HFFc6 (cell line): ENCODE measurements around the gene SDHAF4. TPM values are rescaled to one million over a fixed set of nuclear protein-coding genes. Genes with fewer than 3 reads are reported as not detected.
"Not testable (repeated sequence)": the region's sequence is repeated elsewhere in the genome, so short reads cannot be mapped to it uniquely, and the experiment has no call there.

Experiments used
- DNase-seq: peaks from one replicate; pipeline ENCODE4 v3.0.0-alpha.2; 2018
- H3K27ac Mint-ChIP-seq: 2 replicates; pipeline ENCODE4 v1.8.0; 2020; ENCODE audit warnings: mild to moderate bottlenecking, mixed read lengths
- H3K27me3 Mint-ChIP-seq: 2 replicates; pipeline ENCODE4 v1.8.0; 2021; ENCODE audit warnings: mild to moderate bottlenecking, moderate library complexity, mixed read lengths; ENCODE audit not compliant: insufficient read depth
- H3K36me3 Mint-ChIP-seq: 2 replicates; pipeline ENCODE4 v1.8.0; 2021; ENCODE audit warnings: low read depth, mixed read lengths
- H3K4me1 Mint-ChIP-seq: 2 replicates; pipeline ENCODE4 v1.8.0; 2020; ENCODE audit warnings: low read depth, mixed read lengths
- H3K4me3 Mint-ChIP-seq: 2 replicates; pipeline ENCODE4 v1.8.0; 2020; ENCODE audit warnings: mild to moderate bottlenecking, moderate library complexity, mixed read lengths
- H3K9me3 Mint-ChIP-seq: 2 replicates; pipeline ENCODE4 v1.8.0; 2020; ENCODE audit warnings: mild to moderate bottlenecking, mixed read lengths
- CTCF ChIP-seq: fragments of 200-600 bp; sonication (generic); IDR thresholded peaks from 2 replicates; pipeline ENCODE4 v1.5.0; 2021; ENCODE audit warnings: antibody characterized with exemption, mild to moderate bottlenecking
- total RNA-seq, 6 experiments: library from RNA; stranded (reverse); fragmentation: NEBNext Ultra II Directional; extraction: Animal tissue kit (Norgen Biotek cat#: 25700); gene quantifications; 2 replicates in 1 of 6; 3 replicates in 5 of 6; pipeline ENCODE4 v1.2.3, GENCODE V29; 2021

Gene SDHAF4
- total RNA-seq, 6 experiments from 2014 or later, result 5.8 to 7.6 (median 6.9) TPM

- Mint-ChIP-seq H3K9me3 (no peaks in the 10 kb centered on the region), H3K27me3 (no peaks in the 10 kb centered on the region; the same call in none of the 2 replicates), H3K36me3 (no peaks in the 10 kb centered on the region), H3K4me1 (no peaks in the 10 kb centered on the region), H3K27ac (no peak overlapping the region), H3K4me3 (no peak overlapping the region)
- DNase-seq, result no peak
- TF ChIP-seq CTCF, result no peak
Measured at GRCh38 chr6:70593118-70593486, 26.4 kb downstream of the SDHAF4 start.

- Mint-ChIP-seq H3K27me3 (peaks cover 1% of the 10 kb centered on the region), H3K27ac (no peak overlapping the region), H3K36me3 (no peaks in the 10 kb centered on the region), H3K4me3 (no peak overlapping the region), H3K4me1 (no peaks in the 10 kb centered on the region), H3K9me3 (no peaks in the 10 kb centered on the region)
- no peak for TF ChIP-seq CTCF
- DNase-seq, result no peak
Measured at GRCh38 chr6:70599187-70599586, 32.5 kb downstream of the SDHAF4 start.

- no peak overlapping the region for H3K27ac Mint-ChIP-seq
- no peak for TF ChIP-seq CTCF
Measured at GRCh38 chr6:70601014-70601413, 34.3 kb downstream of the SDHAF4 start.

GRCh38 chr6:70604254-70604653, 37.5 kb downstream of the SDHAF4 start:
- Mint-ChIP-seq H3K9me3 (no peaks in the 10 kb centered on the region), H3K4me1 (no peaks in the 10 kb centered on the region), H3K27ac (no peak overlapping the region), H3K27me3 (peaks cover 1% of the 10 kb centered on the region), H3K36me3 (no peaks in the 10 kb centered on the region), H3K4me3 (no peak overlapping the region)
- no peak for TF ChIP-seq CTCF
- no peak for DNase-seq

More at GRCh38 chr6:70601014-70601413, 34.3 kb downstream of the SDHAF4 start:
- DNase-seq, result no peak
- H3K27me3 Mint-ChIP-seq, result peaks cover 1% of the 10 kb centered on the region
- H3K4me3 Mint-ChIP-seq, result no peak overlapping the region
- no peaks in the 10 kb centered on the region for H3K9me3 Mint-ChIP-seq
- no peaks in the 10 kb centered on the region for H3K36me3 Mint-ChIP-seq
- H3K4me1 Mint-ChIP-seq, result no peaks in the 10 kb centered on the region

GRCh38 chr6:70607371-70607770, 40.6 kb downstream of the SDHAF4 start:
- H3K27me3 Mint-ChIP-seq, H3K36me3 Mint-ChIP-seq, DNase-seq, H3K4me1 Mint-ChIP-seq, H3K4me3 Mint-ChIP-seq, H3K9me3 Mint-ChIP-seq, H3K27ac Mint-ChIP-seq: not testable (repeated sequence)

- not testable (repeated sequence) for H3K27ac Mint-ChIP-seq, H3K36me3 Mint-ChIP-seq, H3K9me3 Mint-ChIP-seq, H3K27me3 Mint-ChIP-seq, H3K4me1 Mint-ChIP-seq, H3K4me3 Mint-ChIP-seq, DNase-seq
Measured at GRCh38 chr6:70609181-70609580, 42.5 kb downstream of the SDHAF4 start.

- Mint-ChIP-seq H3K36me3 (no peaks in the 10 kb centered on the region), H3K9me3 (no peaks in the 10 kb centered on the region), H3K4me1 (no peaks in the 10 kb centered on the region), H3K27ac (no peak overlapping the region), H3K4me3 (no peak overlapping the region), H3K27me3 (peaks cover 2% of the 10 kb centered on the region)
- TF ChIP-seq CTCF, result no peak
- DNase-seq, result no peak
Measured at GRCh38 chr6:70616728-70617260, 50.1 kb downstream of the SDHAF4 start.
